AG09309 (cell line): ENCODE data around the gene SAPCD2.
A peak's percentile ranks its signal among the peaks of the same experiment; 100 is the strongest.

ENCODE experiments used
- DNase-seq: peaks from one replicate; pipeline ENCODE4 v3.0.0-alpha.2; 2010; ENCODE audit warnings: low read depth
- H3K4me3 ChIP-seq: 2 replicates; pipeline ENCODE4 v1.5.1; 2011; ENCODE audit warnings: mild to moderate bottlenecking, low read depth, low read length, moderate library complexity; ENCODE audit not compliant: control insufficient read depth
- TF ChIP-seq, protein P1 (sequence below): IDR thresholded peaks from 2 replicates; pipeline ENCODE4 v1.5.1; 2011; ENCODE audit warnings: mild to moderate bottlenecking, low read depth, low read length, inconsistent platforms; ENCODE audit not compliant: insufficient read depth, control insufficient read depth; ENCODE audit errors: missing control alignments

The SAPCD2 gene

DNA sequence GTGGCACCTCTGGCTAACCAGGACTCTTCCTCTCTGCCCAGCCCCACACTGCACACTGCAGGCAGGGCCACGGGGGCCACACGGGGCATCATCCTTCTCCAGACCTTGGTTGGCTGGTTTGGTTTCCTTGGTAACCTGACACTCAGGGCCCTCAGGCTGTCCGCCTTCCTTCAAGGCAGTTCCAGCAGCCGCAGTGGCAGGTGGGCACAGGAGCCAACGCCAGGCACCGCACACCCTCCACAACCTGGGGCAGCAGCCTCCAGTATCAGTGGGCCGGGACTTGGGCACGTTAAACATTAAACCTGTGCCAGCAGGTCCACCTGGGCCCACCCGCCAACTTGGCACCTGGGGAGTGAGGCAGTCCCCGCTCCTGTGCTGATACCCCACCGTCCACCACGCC, 26.3 kb downstream of the SAPCD2 start:
- no peak for DNase-seq
- TF ChIP-seq, protein P1, sequence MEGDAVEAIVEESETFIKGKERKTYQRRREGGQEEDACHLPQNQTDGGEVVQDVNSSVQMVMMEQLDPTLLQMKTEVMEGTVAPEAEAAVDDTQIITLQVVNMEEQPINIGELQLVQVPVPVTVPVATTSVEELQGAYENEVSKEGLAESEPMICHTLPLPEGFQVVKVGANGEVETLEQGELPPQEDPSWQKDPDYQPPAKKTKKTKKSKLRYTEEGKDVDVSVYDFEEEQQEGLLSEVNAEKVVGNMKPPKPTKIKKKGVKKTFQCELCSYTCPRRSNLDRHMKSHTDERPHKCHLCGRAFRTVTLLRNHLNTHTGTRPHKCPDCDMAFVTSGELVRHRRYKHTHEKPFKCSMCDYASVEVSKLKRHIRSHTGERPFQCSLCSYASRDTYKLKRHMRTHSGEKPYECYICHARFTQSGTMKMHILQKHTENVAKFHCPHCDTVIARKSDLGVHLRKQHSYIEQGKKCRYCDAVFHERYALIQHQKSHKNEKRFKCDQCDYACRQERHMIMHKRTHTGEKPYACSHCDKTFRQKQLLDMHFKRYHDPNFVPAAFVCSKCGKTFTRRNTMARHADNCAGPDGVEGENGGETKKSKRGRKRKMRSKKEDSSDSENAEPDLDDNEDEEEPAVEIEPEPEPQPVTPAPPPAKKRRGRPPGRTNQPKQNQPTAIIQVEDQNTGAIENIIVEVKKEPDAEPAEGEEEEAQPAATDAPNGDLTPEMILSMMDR: no peak
- H3K4me3 ChIP-seq: peak overlapping the region; percentile 88

DNA sequence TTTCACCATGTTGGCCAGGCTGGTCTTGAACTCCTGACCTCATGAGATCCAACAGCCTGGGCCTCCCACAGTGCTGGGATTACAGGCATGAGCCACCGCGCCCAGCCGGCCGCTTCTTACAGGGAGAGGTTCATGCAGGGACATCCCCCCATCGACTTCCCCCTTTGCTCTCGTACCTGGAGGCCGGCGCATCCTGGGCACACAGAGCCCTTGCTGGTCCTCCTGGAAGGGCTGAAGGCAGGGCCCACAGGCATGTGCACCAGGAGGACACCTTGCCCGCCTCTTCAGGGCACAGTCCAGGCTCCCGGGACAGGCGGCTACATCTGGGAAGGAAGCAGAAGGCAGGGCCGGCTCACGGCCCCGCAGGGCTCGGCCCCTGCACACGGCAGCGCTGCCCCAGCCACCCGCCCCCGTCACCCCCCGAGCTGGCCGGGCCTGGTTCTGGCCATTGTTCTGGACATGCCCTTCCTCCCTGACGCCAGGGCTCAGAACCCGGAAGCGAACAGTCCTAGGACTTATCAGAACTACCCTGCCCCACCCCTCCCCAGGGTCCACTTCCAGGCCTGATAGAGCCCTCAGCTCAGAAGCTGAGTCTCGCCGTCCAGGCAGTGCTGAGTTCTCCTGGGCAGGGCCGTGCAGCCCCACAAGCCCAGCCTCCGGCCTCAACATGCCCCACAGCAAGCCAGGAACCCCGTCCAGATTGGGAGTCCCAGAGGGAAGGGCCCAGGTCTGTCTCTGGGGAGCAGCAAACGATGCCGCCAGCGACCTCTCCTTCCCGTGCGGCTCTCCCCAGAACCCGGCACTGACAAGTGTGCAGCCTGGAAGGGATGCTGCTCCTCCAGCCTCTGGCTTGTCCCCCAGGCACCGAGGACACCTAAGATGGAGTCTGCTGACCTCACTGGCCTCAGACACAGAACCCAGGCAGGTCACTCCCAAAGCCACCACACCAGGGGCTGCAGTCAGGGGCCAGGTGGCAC, 27.3 kb downstream of the SAPCD2 start:
- no peak for DNase-seq
- H3K4me3 ChIP-seq: no peak overlapping the region
- TF ChIP-seq, protein P1: no peak

DNA sequence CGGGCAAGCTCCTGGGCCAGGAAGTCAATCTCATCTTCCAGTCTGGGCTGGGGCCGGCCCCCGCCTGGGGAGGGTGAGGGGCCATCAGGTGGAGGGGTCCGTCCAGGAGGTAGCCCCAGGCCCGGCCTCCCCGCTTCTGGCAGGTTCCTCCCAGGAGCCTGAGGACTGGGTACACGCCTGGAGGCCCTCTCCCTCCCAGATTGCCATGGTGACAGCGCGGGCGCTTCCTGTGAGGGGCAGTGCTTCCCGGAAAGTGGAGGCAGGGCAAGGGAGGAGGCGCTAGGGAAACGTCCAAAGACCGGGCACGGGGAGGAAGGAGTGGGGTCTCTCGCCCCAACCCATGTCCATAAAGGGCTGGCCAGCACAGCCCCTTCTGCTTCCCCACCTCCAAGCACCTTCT, 29.2 kb downstream of the SAPCD2 start:
- TF ChIP-seq, protein P1: no peak
- DNase-seq: no peak

DNA sequence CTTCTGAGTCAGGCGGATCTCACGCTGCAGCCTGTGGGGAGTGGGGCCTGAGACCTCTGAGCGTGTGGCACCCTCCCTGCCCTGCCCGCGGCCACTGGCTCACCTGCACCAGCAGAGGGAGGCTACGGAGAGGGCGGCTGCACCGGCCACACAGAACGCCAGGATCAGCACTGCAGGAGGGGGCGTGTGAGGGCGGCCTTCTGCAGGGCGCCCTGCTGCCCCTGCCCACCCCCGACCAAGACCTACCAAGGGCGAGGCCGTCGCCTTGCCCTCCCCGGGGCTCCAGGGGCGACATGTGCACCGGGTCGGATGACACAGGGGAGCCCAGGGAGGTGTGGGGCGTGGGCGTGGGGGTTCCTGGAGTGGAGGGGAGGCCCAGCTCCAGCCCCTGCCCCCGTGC, 29.8 kb downstream of the SAPCD2 start:
- no peak for DNase-seq
- TF ChIP-seq, protein P1: no peak
- H3K4me3 ChIP-seq: no peak overlapping the region

More for the DNA sequence above, 29.2 kb downstream of the SAPCD2 start:
- H3K4me3 ChIP-seq: no peak overlapping the region

DNA sequence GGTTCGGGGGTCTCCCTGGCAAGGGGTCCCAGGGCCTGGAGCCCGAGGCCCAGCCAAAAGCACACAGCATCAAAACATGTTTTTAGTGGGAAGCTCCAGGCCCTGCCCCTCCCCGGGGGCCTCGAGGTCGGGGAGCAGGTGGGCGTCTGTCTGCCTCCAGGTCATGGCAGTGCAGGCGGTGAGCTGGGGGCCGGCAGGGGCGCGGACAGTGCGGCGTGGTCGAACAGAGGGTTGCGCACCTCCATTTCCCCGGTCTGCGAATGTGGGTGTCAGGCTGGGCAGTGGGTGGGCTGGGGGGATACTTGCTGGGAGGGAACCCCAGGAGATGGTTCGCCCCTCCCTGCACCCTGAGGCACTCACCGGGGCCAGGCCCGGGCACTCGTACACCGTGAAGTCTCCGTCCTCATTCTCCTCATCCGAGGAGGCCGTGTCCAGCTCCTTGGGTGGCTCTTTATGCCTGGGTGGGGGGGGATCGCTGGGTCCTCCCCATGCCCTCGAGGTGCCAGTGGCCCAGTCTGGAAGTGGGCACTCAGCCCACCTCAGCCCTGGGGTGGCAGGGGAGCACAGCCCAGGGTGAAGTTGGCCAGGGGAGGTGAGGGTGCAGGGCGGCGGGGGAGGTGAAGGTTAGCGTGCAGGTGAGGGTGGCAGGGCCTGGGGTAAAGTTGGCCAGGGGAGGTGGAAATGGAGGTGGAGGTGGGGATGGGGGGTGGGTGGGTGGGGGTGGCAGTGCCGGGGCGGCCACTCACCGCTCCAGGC, 30.6 kb downstream of the SAPCD2 start:
- no peak overlapping the region for H3K4me3 ChIP-seq
- no peak for DNase-seq
- TF ChIP-seq, protein P1: no peak

DNA sequence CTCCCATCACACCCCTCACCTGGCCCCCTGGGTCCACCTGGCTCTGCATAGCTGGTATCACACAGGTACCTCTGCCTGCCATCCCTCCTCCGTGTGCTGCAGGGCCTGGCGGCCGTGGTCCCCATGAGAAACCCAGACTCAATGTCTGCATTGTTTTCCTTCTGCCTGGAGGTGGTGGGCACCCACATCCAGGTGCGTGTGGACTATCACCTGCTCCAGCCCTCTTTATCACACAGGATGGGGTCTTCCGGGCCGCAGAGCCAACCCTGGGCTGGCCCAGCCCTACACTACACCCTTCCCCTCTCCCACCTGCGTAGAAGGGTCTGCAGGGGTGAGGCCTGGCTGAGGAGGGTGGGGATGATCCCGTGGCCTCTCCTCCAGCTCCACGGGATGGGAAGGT, 31.4 kb downstream of the SAPCD2 start:
- no peak for DNase-seq
- TF ChIP-seq, protein P1: no peak
- no peak overlapping the region for H3K4me3 ChIP-seq
